ENCODE data around the gene TRIP4. TPM values are rescaled to one million over a fixed set of nuclear protein-coding genes. Genes with fewer than 3 reads are reported as not detected.
"Not testable (repeated sequence)": the region's sequence is repeated elsewhere in the genome, so short reads cannot be mapped to it uniquely, and the experiment has no call there.

Gene TRIP4
- total RNA-seq, 1 donor from 2014 or later = 14.3 TPM

- not testable (repeated sequence) for FAIRE-seq
Measured at GRCh38 chr15:64380130-64380870, 7.3 kb upstream of the TRIP4 start.

GRCh38 chr15:64381000-64381751, 6.5 kb upstream of the TRIP4 start, which contains the start of gene PCLAF:
Gene PCLAF (minus strand): TSS chr15:64381441. CDS start chr15:64381371, 70 bp downstream.
- FAIRE-seq = peak; percentile 42
- DNase-seq (ENCODE audit: low spot score in 2 of 2) = peak; percentile 75 to 92

More at GRCh38 chr15:64380130-64380870, 7.3 kb upstream of the TRIP4 start:
- DNase-seq (ENCODE audit: low spot score in 2 of 2) = not testable (repeated sequence)

DNA sequence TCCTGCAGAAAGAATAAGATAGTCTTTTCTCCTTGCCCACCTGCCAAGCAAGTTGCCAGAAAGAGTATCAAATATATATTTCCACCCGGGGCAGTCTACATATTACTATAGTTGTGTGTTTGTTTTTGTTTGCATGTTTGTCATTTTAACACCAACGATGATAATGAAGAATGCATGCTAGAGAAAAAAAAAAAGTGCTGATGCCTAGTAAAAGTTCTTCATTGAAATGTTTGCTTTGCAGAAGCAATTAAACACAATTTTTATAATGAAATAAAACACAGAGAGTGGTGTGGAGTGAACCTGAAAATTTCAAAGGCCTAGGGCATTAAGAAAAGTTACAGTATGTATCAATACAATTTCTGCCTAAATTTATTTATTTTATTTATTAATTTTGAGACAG, 3.9 kb upstream of the TRIP4 start:
- no peak for FAIRE-seq

DNA sequence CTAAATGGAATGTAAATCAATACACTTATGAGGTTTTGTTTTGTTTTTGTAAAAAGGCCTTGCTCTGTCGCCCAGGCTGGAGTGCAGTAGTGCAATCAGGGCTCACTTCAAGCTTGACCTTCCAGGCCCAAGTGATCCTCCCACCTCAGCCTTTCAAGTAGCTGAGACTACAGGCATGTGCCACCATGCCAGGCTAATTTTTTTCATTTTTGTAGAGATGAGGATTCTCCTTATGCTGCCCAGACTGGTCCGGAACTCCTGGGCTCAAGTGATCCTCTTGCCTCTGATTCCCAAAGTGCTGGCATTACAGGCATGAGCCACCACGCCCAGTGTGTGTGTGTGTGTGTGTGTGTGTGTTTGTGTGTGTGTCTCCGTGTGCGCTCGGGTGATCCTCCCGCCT, 1.3 kb upstream of the TRIP4 start:
- no peak for FAIRE-seq
- DNase-seq (ENCODE audit: low spot score in 2 of 2) = no peak

More for the DNA sequence above, 3.9 kb upstream of the TRIP4 start:
- DNase-seq (ENCODE audit: low spot score in 2 of 2) = no peak

GRCh38 chr15:64389036-64389435, 1.4 kb downstream of the TRIP4 start:
- no peak for FAIRE-seq
- DNase-seq (ENCODE audit: low spot score in 2 of 2) = no peak

DNA sequence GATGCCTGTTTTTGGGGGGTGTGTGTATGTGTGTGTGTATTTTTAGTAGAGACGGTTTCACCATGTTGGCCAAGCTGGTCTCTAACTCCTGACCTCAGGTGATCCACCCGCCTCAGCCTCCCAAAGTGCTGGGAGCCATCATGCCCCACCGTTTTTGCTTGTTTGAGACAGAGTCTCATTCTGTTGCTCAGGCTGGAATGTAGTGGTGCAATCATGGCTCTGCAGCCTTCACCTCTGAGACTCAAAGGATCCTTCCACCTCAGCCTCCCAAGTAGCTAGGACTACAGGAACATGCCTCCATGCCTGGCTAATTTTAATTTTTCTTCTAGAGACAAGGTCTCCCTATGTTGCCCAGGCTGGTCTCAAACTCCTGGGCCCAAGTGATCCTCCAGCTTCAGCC, 4.8 kb downstream of the TRIP4 start:
- not testable (repeated sequence) for DNase-seq (ENCODE audit: low spot score in 2 of 2); FAIRE-seq

GRCh38 chr15:64396789-64397188, 9.2 kb downstream of the TRIP4 start:
- no peak for DNase-seq (ENCODE audit: low spot score in 2 of 2)
- no peak for FAIRE-seq

- FAIRE-seq (no peak), DNase-seq (ENCODE audit: low spot score in 2 of 2) (no peak)
Measured at GRCh38 chr15:64398575-64398974, 10.9 kb downstream of the TRIP4 start.

DNA sequence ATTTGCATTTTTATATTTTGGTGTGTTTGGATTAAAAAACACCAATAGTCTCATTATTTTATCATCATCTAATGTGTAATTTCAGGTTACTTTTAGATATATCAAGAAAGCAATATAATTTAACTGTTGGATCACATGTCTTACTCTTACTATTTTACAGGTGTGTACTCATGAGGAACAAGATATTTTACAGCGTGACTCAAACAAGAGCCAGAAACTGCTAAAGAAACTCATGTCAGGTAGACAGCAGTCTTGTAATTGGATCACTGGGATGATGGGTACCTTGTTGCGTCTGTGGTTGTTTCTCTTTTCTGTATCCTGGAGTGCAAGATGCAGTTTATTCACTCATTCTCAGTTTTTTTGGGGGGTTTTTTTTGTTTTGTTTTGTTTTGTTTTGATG, 12.9 kb downstream of the TRIP4 start:
- FAIRE-seq (no peak), DNase-seq (ENCODE audit: low spot score in 2 of 2) (no peak)

DNA sequence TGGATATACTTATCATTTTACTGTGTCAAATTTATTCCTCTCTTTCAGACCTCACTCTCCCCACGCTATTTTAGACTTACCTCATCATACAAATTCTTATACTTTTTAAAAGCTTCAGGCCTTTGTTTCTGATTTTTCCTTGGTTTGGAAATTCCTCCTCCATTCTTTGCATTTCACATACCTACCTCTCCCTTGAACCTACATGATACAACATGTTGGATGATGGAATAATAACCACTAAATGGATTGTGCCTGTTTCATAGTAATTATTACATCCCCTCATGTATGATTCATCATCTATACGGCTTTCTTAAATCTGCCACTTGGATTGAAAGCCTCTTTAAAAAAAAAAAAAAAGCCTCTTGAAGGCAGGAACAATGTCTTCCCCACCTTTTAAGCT, 24.6 kb downstream of the TRIP4 start:
- DNase-seq (ENCODE audit: low spot score in 2 of 2) (no peak), FAIRE-seq (no peak)

DNA sequence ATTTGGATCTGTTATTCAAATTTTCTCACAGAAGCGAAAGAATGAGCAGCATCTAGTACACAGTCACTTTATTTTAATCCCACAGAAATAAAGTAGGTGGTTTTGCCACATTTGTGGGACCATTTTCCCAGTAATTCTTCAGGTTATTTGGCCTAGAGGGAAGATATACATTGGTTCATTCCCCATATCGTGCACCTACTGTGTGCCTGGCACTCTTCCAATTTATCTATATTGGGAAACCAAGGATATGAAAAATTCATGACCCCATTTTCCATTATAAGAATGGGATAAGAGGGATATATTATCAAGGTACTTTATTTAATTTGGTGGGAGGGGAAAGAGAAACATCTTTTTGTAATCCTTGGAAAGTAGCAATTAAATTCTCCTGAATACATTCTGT, 35.1 kb downstream of the TRIP4 start:
- DNase-seq (ENCODE audit: low spot score in 2 of 2) (no peak), FAIRE-seq (no peak)

DNA sequence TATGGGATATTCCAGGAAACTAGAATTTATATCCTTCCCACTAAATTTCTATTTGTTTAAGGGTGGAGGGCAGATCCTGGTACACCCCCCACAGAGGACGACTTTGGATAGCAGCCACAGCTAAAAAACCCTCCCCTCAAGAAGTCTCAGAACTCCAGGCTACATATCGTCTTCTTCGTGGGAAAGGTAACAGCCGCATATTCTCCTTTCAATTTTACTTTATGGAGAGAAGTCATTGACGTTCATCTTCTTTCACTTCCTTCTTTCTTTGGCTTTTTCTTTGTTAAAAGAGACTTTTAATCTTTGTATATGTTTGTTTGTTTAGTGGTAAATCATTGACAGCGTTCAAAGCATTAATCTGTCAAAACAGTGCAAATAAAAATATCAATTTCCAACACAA, 36.3 kb downstream of the TRIP4 start:
- FAIRE-seq = no peak
- DNase-seq (ENCODE audit: low spot score in 2 of 2) = no peak

- no peak for FAIRE-seq
- no peak for DNase-seq (ENCODE audit: low spot score in 2 of 2)
Measured at GRCh38 chr15:64425221-64425620, 37.6 kb downstream of the TRIP4 start.

DNA sequence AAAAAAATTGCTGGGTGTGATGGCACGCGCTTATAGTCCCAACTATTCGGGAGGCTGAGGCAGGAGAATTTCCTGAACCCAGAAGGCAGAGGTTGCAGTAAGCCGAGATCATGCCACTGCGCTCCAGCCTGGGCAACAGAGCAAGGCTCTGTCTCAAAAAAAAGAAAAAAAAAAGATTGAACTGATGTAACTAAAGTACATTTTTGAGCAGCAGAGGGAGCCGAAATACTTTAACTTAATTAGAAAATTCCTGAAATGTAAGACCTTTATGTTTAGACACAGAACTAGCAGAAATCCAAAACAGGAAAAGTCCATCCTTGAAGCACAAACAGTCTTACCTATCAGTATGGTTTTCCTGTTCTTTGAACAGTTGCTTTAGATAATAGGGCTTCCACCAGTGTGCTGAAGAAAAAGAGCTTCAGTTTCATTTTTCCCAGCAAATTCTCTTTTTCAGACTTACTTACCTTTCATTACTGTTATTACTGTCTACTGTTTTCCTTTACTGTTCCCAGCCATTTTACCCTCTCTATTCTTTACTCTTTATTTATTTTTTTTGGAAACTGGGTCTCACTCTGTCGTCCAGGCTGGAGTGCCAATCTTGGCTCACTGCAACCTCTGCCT, 39.3 kb downstream of the TRIP4 start:
- DNase-seq (ENCODE audit: low spot score in 2 of 2) = no peak
- FAIRE-seq = peak; percentile 85

DNA sequence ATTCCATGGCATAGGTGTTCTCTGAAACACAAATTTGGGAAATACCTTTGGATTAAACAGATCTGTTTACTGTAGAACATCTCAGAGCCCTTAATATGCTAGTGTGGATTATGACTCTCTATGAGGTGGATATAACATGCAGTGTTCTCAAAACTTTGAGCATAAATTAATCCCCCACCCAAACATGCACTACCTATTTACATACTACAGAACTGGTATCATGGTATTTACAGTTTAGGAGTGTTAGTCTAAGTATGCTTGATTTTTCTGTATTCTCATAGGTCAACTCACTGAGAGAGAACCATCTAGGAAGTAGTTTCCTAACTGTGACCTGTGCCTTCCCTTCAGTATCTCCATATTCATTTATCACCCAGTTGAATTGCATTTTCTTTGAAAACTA, 41.8 kb downstream of the TRIP4 start:
- DNase-seq (ENCODE audit: low spot score in 2 of 2) = no peak

GRCh38 chr15:64430000-64430735, 42.5 kb downstream of the TRIP4 start:
- FAIRE-seq (no peak), DNase-seq (ENCODE audit: low spot score in 2 of 2) (no peak)

More for the DNA sequence above, 41.8 kb downstream of the TRIP4 start:
- FAIRE-seq = no peak

DNA sequence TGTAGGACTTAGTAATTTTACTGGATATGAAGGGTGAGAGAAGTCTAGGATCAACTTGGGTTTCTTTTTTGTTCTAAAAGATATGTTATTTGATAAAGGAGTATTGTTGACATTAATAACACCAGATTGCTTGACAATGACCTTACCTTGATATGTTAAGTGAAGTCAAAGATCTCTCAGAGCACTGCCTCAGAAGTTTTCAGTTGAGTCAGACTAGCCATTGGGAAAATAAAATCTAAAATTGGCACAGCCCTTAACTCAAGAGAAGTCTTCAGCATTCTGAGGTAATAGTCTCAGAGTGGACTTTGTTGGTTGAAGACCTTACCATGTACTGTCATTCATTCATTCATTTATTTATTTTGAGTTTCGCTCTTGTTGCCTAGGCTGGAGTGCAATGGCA, 50.3 kb downstream of the TRIP4 start:
- no peak for DNase-seq (ENCODE audit: low spot score in 2 of 2)
- no peak for FAIRE-seq

GRCh38 chr15:64438653-64439447, 51.2 kb downstream of the TRIP4 start:
- no peak for DNase-seq (ENCODE audit: low spot score in 2 of 2)
- FAIRE-seq = no peak

- FAIRE-seq (no peak), DNase-seq (ENCODE audit: low spot score in 2 of 2) (no peak)
Measured at GRCh38 chr15:64441852-64442251, 54.2 kb downstream of the TRIP4 start.

DNA sequence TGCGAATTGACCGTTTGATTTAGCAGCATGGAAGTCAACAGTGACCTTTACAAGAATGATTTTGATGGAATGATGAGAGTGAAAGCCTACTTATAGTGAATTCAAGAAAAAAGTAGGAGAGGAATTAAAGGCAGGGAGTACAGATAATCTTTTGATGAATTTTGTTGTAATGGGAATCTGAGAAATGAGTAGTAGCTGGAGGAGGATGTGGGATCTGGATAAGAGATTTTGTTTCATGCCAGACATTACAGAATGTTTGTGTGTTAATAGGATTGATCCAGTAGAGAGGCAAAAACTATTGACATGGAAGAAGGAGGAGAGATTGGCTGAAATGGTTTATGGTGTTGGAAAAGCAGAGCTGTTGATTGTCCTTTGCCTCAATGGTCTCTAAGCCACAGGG, 55.4 kb downstream of the TRIP4 start:
- DNase-seq (ENCODE audit: low spot score in 2 of 2) (no peak), FAIRE-seq (no peak)

All from frontal cortex (tissue), 4 donors.